Suprapubic skin (tissue), 4 donors: Measurements from ENCODE around the gene UBE2G1.

Experiments used
- CTCF ChIP-seq, 2 donors: fragments of 200-600 bp in 1 of 2; fragments of 450-650 bp in 1 of 2; sonication (generic) in 1 of 2; IDR thresholded peaks; one replicate each; pipeline ENCODE4 v1.5.1; 2016 to 2019; ENCODE audit warnings: antibody characterized with exemption in 2 of 2, mild to moderate bottlenecking in 1 of 2, moderate library complexity in 1 of 2
- POLR2A ChIP-seq, 2 donors: fragments of 450-650 bp; IDR thresholded peaks; one replicate each; pipeline ENCODE4 v1.6.1; 2017; ENCODE audit warnings: antibody characterized with exemption in 2 of 2, mild to moderate bottlenecking in 2 of 2, moderate library complexity in 2 of 2
- POLR2AphosphoS5 ChIP-seq, 3 donors: sonication (generic); formaldehyde crosslinking; IDR thresholded peaks; one replicate each; pipeline ENCODE4 v1.6.1; 2017; ENCODE audit warnings: antibody characterized with exemption in 3 of 3

GRCh38 chr17:4327606-4328005 lies 38.9 kb downstream of the UBE2G1 start:
- TF ChIP-seq CTCF (IDR thresholded peaks at IDR 0.05), result no peak
- TF ChIP-seq POLR2A (IDR thresholded peaks at IDR 0.05), result no peak
- TF ChIP-seq POLR2AphosphoS5 (IDR thresholded peaks at IDR 0.05), result no peak
